Measurements from ENCODE around the gene MAP3K1. TPM values are rescaled to one million over a fixed set of nuclear protein-coding genes. Genes with fewer than 3 reads are reported as not detected.

The MAP3K1 gene
- total RNA-seq, 4 donors from 2014 or later: 19.4 to 26.3 (median 19.7) TPM

- no peak for TF ChIP-seq CTCF (IDR thresholded peaks at IDR 0.05; ENCODE audit: low read depth)
Measured at GRCh38 chr5:56910210-56910965, 95.0 kb downstream of the MAP3K1 start.

GRCh38 chr5:56913766-56914165 is 98.4 kb downstream of the MAP3K1 start:
- no peak for TF ChIP-seq CTCF (IDR thresholded peaks at IDR 0.05; ENCODE audit: low read depth)

GRCh38 chr5:56914678-56915077 is 99.3 kb downstream of the MAP3K1 start:
- no peak for TF ChIP-seq CTCF (IDR thresholded peaks at IDR 0.05; ENCODE audit: low read depth)

- TF ChIP-seq CTCF (IDR thresholded peaks at IDR 0.05; ENCODE audit: low read depth): no peak
Measured at GRCh38 chr5:56917534-56917933, 102.2 kb downstream of the MAP3K1 start.

- no peak for TF ChIP-seq CTCF (IDR thresholded peaks at IDR 0.05; ENCODE audit: low read depth)
Measured at GRCh38 chr5:56918054-56918453, 102.7 kb downstream of the MAP3K1 start.

- no peak for TF ChIP-seq CTCF (IDR thresholded peaks at IDR 0.05; ENCODE audit: low read depth)
Measured at GRCh38 chr5:56919942-56920662, 104.8 kb downstream of the MAP3K1 start.

GRCh38 chr5:56922922-56923321 is 107.6 kb downstream of the MAP3K1 start:
- TF ChIP-seq CTCF (IDR thresholded peaks at IDR 0.05; ENCODE audit: low read depth): no peak

Measured in subcutaneous adipose tissue (tissue), 4 donors.